Effector CD8-positive, alpha-beta T cell (primary cell): ENCODE results near the gene MGRN1.

Experiments
- DNase-seq: peaks from one replicate; lab custom pipeline; 2025; lab: John Stamatoyannopoulos, UW
- total RNA-seq, 4 experiments: gene quantifications; one replicate each; lab custom pipeline; 2026; lab: John Stamatoyannopoulos, UW

MGRN1 gene
- 47.0 to 62.0 (median 52.9) reads per million in 4 experiments for total RNA-seq

GRCh38 chr16:4624015-4624826, at the start of gene MGRN1:
Gene MGRN1, plus strand, starts transcription at chr16:4624826. Its CDS starts 135 bp downstream, at chr16:4624961.
- DNase-seq, result peak; percentile 82

GRCh38 chr16:4574919-4575705, 49.5 kb upstream of the MGRN1 start:
- DNase-seq, result no peak

DNA sequence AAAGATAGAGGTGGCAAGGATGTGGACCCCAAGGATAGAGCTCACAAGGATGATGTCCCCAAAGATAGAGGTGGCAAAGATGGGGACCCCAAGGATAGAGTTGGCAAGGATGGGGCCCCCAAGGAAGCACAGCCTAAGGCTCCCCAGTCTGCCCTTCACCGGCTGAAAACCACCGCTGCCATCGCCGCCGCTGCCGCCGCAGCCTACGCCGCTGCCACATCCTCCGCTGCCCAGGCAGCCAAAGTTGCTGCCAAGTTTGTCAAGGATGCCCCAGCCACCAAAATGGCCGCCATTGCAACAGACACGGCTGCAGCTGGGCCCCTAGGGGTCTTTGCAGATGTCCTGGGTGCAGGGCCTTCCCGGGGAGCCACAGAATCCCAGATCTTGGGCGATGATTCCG, 48.6 kb upstream of the MGRN1 start:
- DNase-seq, result no peak

- no peak for DNase-seq
Observed at GRCh38 chr16:4578961-4579530, 45.6 kb upstream of the MGRN1 start.

DNA sequence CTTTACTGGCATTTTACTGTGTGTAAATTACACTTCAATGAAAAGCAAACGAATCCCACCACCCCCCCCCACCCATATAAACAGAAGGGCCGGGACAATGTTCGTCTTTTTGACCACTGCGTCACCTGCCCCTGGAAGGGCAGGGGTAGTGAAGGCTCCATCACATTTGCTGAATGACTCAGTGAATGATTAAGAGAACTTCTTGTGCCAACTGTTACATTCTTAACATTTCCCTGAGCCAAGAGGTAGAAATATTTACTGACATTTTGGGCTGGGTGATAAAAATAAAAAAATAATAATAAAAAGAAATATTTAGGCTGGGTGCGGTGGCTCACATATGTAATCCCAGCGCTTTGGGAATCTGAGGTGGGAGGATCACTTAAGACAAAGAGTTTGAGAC, 44.4 kb upstream of the MGRN1 start:
- no peak for DNase-seq

GRCh38 chr16:4583906-4584305, 40.7 kb upstream of the MGRN1 start:
- no peak for DNase-seq

GRCh38 chr16:4586291-4586690, 38.3 kb upstream of the MGRN1 start:
- DNase-seq, result no peak

DNA sequence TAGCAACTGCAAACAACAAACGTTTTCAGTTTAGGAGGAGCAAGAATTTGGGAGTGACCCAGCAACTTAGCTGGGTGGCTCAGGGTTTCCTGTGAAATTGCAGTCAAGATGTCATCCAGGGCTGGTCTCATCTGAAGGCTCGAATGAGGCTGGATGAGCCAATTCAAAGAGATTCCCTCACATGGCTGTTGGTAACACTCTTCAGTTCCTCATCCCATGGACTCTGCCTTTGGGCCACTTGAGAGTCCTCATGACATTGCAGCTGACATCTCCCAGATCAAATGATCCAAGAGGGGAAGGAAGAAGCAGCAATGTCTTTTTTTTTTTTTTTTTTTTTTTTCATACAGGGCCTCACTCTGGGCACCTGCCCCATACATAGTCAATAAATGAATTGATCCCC, 36.2 kb upstream of the MGRN1 start:
- DNase-seq, result no peak

DNA sequence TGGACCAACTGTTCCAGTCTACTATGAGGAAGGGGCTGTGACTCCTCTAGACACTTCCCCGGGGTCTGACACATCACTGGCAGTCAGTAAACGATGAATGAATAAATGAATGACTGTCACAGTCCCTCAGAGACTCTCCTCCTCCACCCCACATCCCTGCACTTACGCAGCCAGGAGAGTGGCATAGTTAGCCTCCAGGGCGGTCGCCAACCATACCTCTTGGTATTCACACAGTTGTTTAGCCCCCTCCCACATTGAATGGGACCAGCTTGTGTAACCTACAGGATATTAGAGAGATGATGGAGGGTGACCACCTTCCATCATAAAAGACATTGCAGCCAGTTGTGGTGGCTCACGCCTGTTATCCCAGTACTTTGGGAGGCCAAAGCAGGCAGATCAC, 35.7 kb upstream of the MGRN1 start:
- no peak for DNase-seq

- no peak for DNase-seq
Observed at GRCh38 chr16:4591191-4591590, 33.4 kb upstream of the MGRN1 start.

DNA sequence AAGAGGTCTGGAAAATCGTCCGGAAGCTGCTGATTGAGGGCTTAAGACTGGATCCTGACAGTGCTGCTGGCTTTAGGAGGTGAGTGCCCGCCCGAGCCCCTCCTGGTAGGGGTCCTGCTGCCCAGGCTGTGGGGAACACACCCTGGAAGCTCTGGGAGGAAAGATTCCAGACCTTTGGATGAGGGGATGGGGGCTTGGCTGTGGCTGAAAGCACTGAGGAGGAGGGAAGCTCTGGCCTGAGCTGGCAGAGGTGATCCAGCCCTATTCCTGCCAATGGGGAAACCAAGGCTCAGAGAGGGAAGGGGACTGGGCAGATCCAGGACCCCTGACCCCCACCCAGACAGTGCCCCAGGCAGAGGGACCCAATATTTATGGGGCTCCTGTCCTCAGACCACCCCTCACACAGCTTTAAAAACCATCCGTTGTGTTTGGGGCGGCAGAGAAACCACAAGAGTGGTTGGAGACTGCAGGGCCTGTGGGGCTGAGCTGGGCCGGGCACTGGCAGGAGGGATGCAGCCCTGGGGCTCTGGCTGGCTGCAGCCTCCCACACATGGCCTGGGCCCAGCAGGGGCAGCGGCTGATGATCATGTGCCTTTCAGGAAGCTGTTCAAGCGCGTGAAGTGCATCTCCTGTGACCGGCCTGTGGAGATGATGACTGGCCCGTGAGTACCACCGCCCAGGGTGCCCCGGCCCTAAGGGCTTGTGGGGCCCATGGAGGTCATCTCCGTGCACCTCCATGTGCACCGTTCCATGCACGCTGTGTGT, 32.7 kb upstream of the MGRN1 start:
- no peak for DNase-seq

- DNase-seq, result no peak
Observed at GRCh38 chr16:4593086-4593485, 31.5 kb upstream of the MGRN1 start.

GRCh38 chr16:4594433-4595410, 29.9 kb upstream of the MGRN1 start:
- DNase-seq, result no peak

- no peak for DNase-seq
Observed at GRCh38 chr16:4597174-4597573, 27.5 kb upstream of the MGRN1 start.

GRCh38 chr16:4599037-4599436, 25.6 kb upstream of the MGRN1 start:
- no peak for DNase-seq

DNA sequence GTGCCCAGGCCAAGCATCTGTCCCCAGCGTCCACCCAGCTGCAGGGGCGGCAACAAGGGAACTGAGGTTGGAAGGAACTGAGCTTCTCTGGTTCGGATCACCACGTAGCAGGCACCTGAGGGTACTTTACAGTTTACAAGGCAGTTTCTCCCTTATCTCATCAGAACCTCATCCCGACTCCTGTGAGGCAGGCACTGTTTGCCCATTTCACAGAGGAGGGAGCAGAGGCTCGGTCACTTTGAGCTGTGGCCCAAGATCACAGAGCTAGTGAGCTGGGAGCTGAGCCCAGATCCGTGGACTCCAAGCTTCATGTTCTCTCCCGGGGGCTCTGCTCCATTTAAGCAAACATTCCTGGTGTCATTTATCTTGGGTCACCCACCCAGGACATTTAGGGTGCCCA, 25.1 kb upstream of the MGRN1 start:
- DNase-seq, result no peak

DNA sequence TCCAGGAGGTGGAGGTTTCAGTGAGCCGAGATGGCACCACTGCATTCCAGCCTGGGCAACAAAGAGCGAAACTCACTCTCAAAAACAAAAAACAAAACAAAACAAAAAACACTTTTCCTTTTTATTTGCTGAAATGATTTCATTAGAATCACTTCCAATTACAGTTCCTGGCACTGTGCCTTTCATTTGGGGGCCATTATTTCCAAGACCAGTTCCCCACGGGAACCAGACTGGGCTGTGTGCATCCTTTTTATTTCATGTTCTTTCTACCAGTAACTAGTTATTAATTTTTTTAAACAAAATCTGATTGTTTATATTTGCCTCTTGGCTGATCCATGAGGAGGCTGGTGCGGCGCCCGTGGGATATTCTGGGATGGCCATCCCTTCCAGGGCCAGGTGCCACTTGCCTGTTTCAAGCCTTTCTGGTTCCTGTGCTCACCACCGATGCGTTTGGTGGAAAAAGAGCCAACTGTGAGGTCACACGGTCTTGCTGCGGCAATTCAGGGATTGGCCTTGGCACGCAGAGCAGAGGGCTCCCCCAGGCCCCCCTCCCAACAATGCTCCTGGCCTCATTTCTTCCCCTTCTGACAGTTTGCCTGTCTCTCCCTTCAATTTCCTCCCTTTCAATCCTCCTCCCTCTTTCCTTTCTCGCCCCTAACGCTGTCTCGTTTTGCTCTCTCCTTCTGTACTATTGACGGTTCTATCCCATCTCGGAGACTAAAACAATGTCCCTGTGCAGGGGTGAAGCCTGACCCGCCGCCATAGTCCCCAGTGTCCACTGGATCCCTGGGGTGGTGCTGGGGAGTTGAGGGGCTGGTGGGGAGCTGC, 23.4 kb upstream of the MGRN1 start:
- no peak for DNase-seq

DNA sequence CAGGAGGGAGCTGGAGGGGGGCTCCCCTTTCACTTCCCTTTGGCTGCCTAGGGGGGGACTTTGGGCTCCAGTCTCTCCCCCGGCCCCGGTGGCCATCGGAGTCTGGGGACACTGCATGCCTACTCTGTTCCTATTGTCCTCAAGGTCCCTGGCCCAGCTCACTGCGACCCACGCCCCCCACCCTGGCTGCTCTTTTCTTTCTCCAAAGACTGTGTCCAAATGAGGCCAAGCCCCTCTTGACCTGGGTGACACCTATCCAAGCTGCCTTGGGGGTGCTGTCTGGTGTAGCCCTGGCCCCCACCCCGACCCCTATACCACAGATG, 22.8 kb upstream of the MGRN1 start:
- DNase-seq, result no peak

DNA sequence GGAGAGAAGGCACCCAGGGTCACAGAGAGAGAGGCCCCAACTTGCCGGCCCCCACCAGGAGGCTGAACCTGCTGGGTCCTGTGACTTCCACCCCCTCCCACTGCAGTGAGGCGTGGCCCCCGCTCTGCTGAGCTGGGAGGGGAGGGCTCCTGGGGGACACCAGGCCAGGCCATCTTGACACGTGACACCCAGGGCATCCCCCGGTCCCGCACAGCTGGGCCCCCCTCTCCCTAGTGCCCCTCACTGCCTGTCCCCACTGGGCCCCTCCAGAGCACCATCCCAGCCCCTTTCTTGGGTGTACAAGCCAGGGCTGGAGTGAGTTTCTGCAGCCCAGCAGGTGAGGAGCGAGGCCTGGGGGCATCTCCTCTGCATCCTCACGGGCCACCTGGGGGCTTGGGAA, 22.3 kb upstream of the MGRN1 start:
- no peak for DNase-seq

DNA sequence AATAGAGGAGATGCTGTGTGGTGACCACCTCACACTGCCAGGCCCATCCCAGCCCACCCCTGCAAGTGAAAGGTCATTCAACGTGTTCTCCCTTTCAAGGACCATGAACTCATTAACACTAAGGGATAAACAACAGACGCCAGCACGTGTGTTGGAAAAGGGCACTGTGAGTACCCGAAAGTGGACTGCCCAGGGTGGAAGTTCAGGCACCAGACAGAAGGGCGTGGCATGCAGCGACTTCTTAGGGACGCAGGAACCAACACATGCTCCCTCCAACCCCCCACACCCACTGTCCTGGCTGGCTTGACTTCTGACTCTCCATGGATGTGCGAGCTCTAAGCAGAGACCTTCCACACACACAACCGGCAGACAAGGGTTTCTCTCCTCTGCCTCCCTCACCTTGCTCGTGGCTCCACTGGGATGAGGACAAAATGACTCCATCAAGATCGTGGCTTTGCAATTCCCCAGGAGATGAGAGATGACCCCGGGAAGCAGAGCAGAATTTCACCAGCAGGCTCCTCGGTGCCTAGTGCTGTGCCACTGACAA, 20.9 kb upstream of the MGRN1 start:
- DNase-seq, result no peak
